GM23338 (cell line): ENCODE results near the gene FLT1.

Experiments
- JUNB ChIP-seq: IDR thresholded peaks from one replicate; pipeline ENCODE4 v1.6.1; 2016; ENCODE audit warnings: antibody characterized with exemption; ENCODE audit not compliant: unreplicated experiment
- POLR2AphosphoS5 ChIP-seq: IDR thresholded peaks from 2 replicates; pipeline ENCODE4 v1.6.1; 2016; ENCODE audit warnings: antibody characterized with exemption, low read depth
- TF ChIP-seq, protein P1 (sequence below), 2 experiments: fragments of 200-600 bp in 1 of 2; sonication (generic) in 1 of 2; conservative IDR thresholded peaks; 2 replicates each; pipeline versions ENCODE4 v1.5.1 to v1.6.1; 2016 to 2017; ENCODE audit warnings: antibody characterized with exemption in 2 of 2, low read depth in 2 of 2, mild to moderate bottlenecking in 2 of 2, moderate library complexity in 1 of 2

DNA sequence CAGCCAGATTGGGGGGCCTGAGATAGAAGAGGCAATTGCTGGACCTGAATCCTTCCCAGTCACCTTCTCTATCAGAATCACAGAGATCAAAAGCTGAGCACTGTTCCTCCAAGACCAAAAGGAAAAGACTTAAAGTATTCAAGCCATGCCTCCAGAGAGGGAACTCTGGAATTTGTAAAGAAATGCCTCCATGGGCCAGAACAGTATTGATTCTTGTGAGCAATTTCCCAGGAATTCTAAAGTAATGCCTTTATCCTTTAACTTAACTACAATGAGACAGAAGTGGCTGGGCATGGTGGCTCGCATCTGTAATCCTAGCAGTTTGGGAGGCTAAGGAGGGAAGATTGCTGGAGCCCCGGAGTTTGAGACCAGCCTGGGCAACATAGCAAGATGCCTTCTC lies 148.8 kb downstream of the FLT1 start:
- TF ChIP-seq, protein P1, sequence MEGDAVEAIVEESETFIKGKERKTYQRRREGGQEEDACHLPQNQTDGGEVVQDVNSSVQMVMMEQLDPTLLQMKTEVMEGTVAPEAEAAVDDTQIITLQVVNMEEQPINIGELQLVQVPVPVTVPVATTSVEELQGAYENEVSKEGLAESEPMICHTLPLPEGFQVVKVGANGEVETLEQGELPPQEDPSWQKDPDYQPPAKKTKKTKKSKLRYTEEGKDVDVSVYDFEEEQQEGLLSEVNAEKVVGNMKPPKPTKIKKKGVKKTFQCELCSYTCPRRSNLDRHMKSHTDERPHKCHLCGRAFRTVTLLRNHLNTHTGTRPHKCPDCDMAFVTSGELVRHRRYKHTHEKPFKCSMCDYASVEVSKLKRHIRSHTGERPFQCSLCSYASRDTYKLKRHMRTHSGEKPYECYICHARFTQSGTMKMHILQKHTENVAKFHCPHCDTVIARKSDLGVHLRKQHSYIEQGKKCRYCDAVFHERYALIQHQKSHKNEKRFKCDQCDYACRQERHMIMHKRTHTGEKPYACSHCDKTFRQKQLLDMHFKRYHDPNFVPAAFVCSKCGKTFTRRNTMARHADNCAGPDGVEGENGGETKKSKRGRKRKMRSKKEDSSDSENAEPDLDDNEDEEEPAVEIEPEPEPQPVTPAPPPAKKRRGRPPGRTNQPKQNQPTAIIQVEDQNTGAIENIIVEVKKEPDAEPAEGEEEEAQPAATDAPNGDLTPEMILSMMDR (conservative IDR thresholded peaks at IDR 0.05; ENCODE audit: low read depth in 2 of 2), result no peak
- no peak for TF ChIP-seq POLR2AphosphoS5
- no peak for TF ChIP-seq JUNB
